NB4 (cell line): ENCODE results near the gene MORN1.

ENCODE experiments used
- CTCF ChIP-seq: IDR thresholded peaks from one replicate; pipeline ENCODE4 v1.5.1; 2012; ENCODE audit warnings: low read depth, low read length
- MYC ChIP-seq: IDR thresholded peaks from 2 replicates; pipeline ENCODE4 v1.6.1; 2011; ENCODE audit warnings: low read depth, low read length
- POLR2A ChIP-seq: IDR thresholded peaks from 2 replicates; pipeline ENCODE4 v1.6.1; 2011; ENCODE audit warnings: mild to moderate bottlenecking; ENCODE audit not compliant: insufficient read length; ENCODE audit errors: extremely low read depth
- TF ChIP-seq, protein P1 (sequence below): IDR thresholded peaks from 2 replicates; pipeline ENCODE4 v1.6.1; 2011; ENCODE audit warnings: low read depth, low read length

DNA sequence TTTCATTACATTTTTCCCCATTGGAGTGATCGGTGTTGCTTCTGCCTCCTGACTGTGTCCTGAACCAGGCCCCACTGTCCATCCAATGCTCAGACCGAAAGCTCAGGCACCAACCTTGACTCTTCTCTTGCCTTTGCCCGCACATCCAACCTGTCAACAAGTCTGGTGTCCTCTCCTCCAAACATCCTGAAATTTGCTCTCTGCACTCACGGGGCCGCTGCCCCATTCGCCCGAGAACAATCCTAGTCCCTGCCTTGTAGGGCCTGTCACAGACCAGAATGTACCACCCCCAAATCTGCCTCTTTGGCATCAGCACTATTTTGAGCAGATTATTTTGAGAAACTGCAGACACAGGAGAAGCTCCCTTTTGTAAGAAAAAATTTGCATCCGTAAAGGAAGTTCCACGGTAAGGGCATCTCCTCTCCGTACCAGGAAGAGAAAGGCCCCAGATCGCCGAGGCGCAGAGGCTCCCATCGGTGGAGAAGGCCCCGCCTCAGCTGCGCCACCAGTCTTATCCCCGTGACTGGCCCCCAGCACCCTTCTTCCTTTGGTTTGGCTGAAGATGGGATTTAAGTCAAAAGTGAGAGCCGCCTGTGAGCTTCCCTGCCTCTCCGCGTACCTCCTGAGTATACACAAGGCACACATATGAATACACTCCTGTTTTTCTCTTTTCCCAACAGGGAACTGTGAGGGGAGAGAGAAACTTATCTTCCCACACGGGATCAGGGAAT, 7.1 kb downstream of the MORN1 start:
- TF ChIP-seq, protein P1, sequence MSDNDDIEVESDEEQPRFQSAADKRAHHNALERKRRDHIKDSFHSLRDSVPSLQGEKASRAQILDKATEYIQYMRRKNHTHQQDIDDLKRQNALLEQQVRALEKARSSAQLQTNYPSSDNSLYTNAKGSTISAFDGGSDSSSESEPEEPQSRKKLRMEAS = no peak
- TF ChIP-seq POLR2A = no peak
- no peak for TF ChIP-seq CTCF
- TF ChIP-seq MYC = no peak
